CD4-positive, alpha-beta T cell treated with Interleukin-10 for 1 hour (primary cell): ENCODE measurements around the gene TANC2.

Experiments used
- DNase-seq: peaks from one replicate; pipeline ENCODE4 v3.0.0-alpha.2; 2020

Gene TANC2

GRCh38 chr17:63015824-63016223 lies 49.8 kb downstream of the TANC2 start:
- no peak for DNase-seq
